RWPE2 (cell line): ENCODE data around the gene SIPA1L3.
A peak's percentile ranks its signal among the peaks of the same experiment; 100 is the strongest.

Experiments
- ATAC-seq: fragments of 200-7000 bp; cut with Tn5 transposase; 3 replicates; pipeline ENCODE4 v1.9.1; 2021; ENCODE audit warnings: low read depth
- DNase-seq: peaks from one replicate; pipeline ENCODE4 v3.0.0-alpha.2; 2020; ENCODE audit warnings: low spot score
- H3K27ac ChIP-seq: fragments of 450-650 bp; 2 replicates; pipeline ENCODE4 v1.5.1; 2017; ENCODE audit warnings: mild to moderate bottlenecking; ENCODE audit not compliant: poor library complexity, severe bottlenecking
- H3K27me3 ChIP-seq: fragments of 250-450 bp; sonication (Bioruptor Pico); 2 replicates; pipeline ENCODE4 v1.5.1; 2021; ENCODE audit warnings: mild to moderate bottlenecking, moderate library complexity; ENCODE audit not compliant: insufficient read depth, poor library complexity, severe bottlenecking
- H3K36me3 ChIP-seq: fragments of 250-450 bp; sonication (Bioruptor Pico); 2 replicates; pipeline ENCODE4 v1.5.1; 2020; ENCODE audit warnings: low read depth, mild to moderate bottlenecking, moderate library complexity
- H3K4me1 ChIP-seq: fragments of 250-450 bp; sonication (Bioruptor Pico); 2 replicates; pipeline ENCODE4 v1.5.1; 2021; ENCODE audit warnings: mild to moderate bottlenecking, moderate library complexity; ENCODE audit not compliant: insufficient read depth, poor library complexity, severe bottlenecking
- H3K4me3 ChIP-seq: fragments of 250-450 bp; sonication (Bioruptor Pico); 2 replicates; pipeline ENCODE4 v1.5.1; 2021; ENCODE audit warnings: mild to moderate bottlenecking, moderate library complexity; ENCODE audit not compliant: severe bottlenecking
- H3K9me3 ChIP-seq: fragments of 250-450 bp; sonication (Bioruptor Pico); 2 replicates; pipeline ENCODE4 v1.5.1; 2021; ENCODE audit warnings: mild to moderate bottlenecking, moderate library complexity; ENCODE audit not compliant: severe bottlenecking
- CTCF ChIP-seq: fragments of 450-650 bp; IDR thresholded peaks from one replicate; pipeline ENCODE4 v1.5.1; 2017; ENCODE audit warnings: mild to moderate bottlenecking, moderate library complexity; ENCODE audit not compliant: poor library complexity, severe bottlenecking

Gene SIPA1L3

GRCh38 chr19:38022791-38023670, 116.0 kb downstream of the SIPA1L3 start:
- H3K36me3 ChIP-seq = 0 out of 2 replicates have a peak, but pooled peaks cover 3% of the 10 kb centered on the region
- no peaks in the 10 kb centered on the region for H3K9me3 ChIP-seq
- ATAC-seq (0 out of 3 replicates have a peak, but pooled peaks have one; percentile 23), DNase-seq (no peak)
- no peak overlapping the region for H3K4me3 ChIP-seq
- peaks cover 20% of the 10 kb centered on the region for H3K4me1 ChIP-seq
- TF ChIP-seq CTCF = no peak
- H3K27ac ChIP-seq = peak overlapping the region; percentile 28
- no peaks in the 10 kb centered on the region for H3K27me3 ChIP-seq

- no peak for DNase-seq
- no peak overlapping the region for H3K4me3 ChIP-seq
- H3K9me3 ChIP-seq = no peaks in the 10 kb centered on the region
- peaks cover 20% of the 10 kb centered on the region for H3K4me1 ChIP-seq
- no peak for TF ChIP-seq CTCF
- peaks cover 11% of the 10 kb centered on the region for H3K36me3 ChIP-seq
- no peaks in the 10 kb centered on the region for H3K27me3 ChIP-seq
- peak overlapping the region; percentile 28 for H3K27ac ChIP-seq
- ATAC-seq = no peak
These were observed 116.9 kb downstream of the SIPA1L3 start for GRCh38 chr19:38023671-38024541.

GRCh38 chr19:38024992-38025908, 118.2 kb downstream of the SIPA1L3 start:
- Histone ChIP-seq H3K27me3 (no peaks in the 10 kb centered on the region), H3K4me3 (no peak overlapping the region), H3K36me3 (peaks cover 25% of the 10 kb centered on the region), H3K9me3 (no peaks in the 10 kb centered on the region), H3K27ac (peak overlapping the region; percentile 28), H3K4me1 (peaks cover 20% of the 10 kb centered on the region)
- ATAC-seq (peak; percentile 46; the same call in 2 of the 3 replicates), DNase-seq (no peak)
- no peak for TF ChIP-seq CTCF

- no peak for TF ChIP-seq CTCF
These were observed 118.9 kb downstream of the SIPA1L3 start for GRCh38 chr19:38025909-38026307.

More at GRCh38 chr19:38025909-38026307, 118.9 kb downstream of the SIPA1L3 start:
- peaks cover 20% of the 10 kb centered on the region for H3K4me1 ChIP-seq
- H3K9me3 ChIP-seq = no peaks in the 10 kb centered on the region
- no peak overlapping the region for H3K4me3 ChIP-seq
- peaks cover 31% of the 10 kb centered on the region for H3K36me3 ChIP-seq
- no peak for DNase-seq
- H3K27me3 ChIP-seq = no peaks in the 10 kb centered on the region
- H3K27ac ChIP-seq = peak overlapping the region; percentile 28
- ATAC-seq = no peak
